ENCODE results near the gene TMEM132D. TPM values are rescaled to one million over a fixed set of nuclear protein-coding genes. Genes with fewer than 3 reads are reported as not detected.
"Not testable (repeated sequence)": the region's sequence is repeated elsewhere in the genome, so short reads cannot be mapped to it uniquely, and the experiment has no call there.

TMEM132D gene
- total RNA-seq, 2 donors from 2014 or later = not detected

GRCh38 chr12:129563266-129563665 is 340.6 kb downstream of the TMEM132D start:
- H3K9me3 Mint-ChIP-seq = peaks cover 13% of the 10 kb centered on the region
- no peak overlapping the region for H3K4me3 Mint-ChIP-seq
- H3K36me3 Mint-ChIP-seq (ENCODE audit: low read depth) = no peaks in the 10 kb centered on the region
- no peak for ATAC-seq (replicated peaks)
- no peaks in the 10 kb centered on the region for H3K27me3 Mint-ChIP-seq
- H3K4me1 Mint-ChIP-seq = no peaks in the 10 kb centered on the region
- no peak overlapping the region for H3K27ac Mint-ChIP-seq

GRCh38 chr12:129561304-129561703 is 342.5 kb downstream of the TMEM132D start:
- Mint-ChIP-seq H3K4me1 (no peaks in the 10 kb centered on the region), H3K27ac (no peak overlapping the region), H3K4me3 (no peak overlapping the region), H3K27me3 (no peaks in the 10 kb centered on the region), H3K9me3 (peaks cover 13% of the 10 kb centered on the region), H3K36me3 (ENCODE audit: low read depth) (no peaks in the 10 kb centered on the region)
- no peak for ATAC-seq (replicated peaks)

- H3K4me1 Mint-ChIP-seq = no peaks in the 10 kb centered on the region
- no peak overlapping the region for H3K4me3 Mint-ChIP-seq
- peaks cover 11% of the 10 kb centered on the region for H3K9me3 Mint-ChIP-seq
- no peak for ATAC-seq (replicated peaks)
- H3K27ac Mint-ChIP-seq = no peak overlapping the region
- no peaks in the 10 kb centered on the region for H3K27me3 Mint-ChIP-seq
- H3K36me3 Mint-ChIP-seq (ENCODE audit: low read depth) = no peaks in the 10 kb centered on the region
Measured at GRCh38 chr12:129559776-129560175, 344.0 kb downstream of the TMEM132D start.

- Mint-ChIP-seq H3K27ac (no peak overlapping the region), H3K9me3 (peaks cover 5% of the 10 kb centered on the region), H3K4me1 (no peaks in the 10 kb centered on the region), H3K4me3 (no peak overlapping the region), H3K27me3 (no peaks in the 10 kb centered on the region), H3K36me3 (ENCODE audit: low read depth) (no peaks in the 10 kb centered on the region)
- ATAC-seq (replicated peaks) = no peak
Measured at GRCh38 chr12:129558036-129558435, 345.8 kb downstream of the TMEM132D start.

GRCh38 chr12:129556082-129556481 is 347.7 kb downstream of the TMEM132D start:
- no peak overlapping the region for H3K27ac Mint-ChIP-seq
- no peaks in the 10 kb centered on the region for H3K4me1 Mint-ChIP-seq
- H3K27me3 Mint-ChIP-seq = no peaks in the 10 kb centered on the region
- no peak for ATAC-seq (replicated peaks)
- peaks cover 19% of the 10 kb centered on the region for H3K9me3 Mint-ChIP-seq
- no peak overlapping the region for H3K4me3 Mint-ChIP-seq
- H3K36me3 Mint-ChIP-seq (ENCODE audit: low read depth) = no peaks in the 10 kb centered on the region

- Mint-ChIP-seq H3K9me3 (peaks cover 18% of the 10 kb centered on the region), H3K4me3 (no peak overlapping the region), H3K27ac (no peak overlapping the region), H3K4me1 (no peaks in the 10 kb centered on the region), H3K27me3 (no peaks in the 10 kb centered on the region), H3K36me3 (ENCODE audit: low read depth) (no peaks in the 10 kb centered on the region)
- ATAC-seq (replicated peaks) = no peak
Measured at GRCh38 chr12:129552996-129553750, 350.7 kb downstream of the TMEM132D start.

- no peaks in the 10 kb centered on the region for H3K27me3 Mint-ChIP-seq
- no peak for ATAC-seq (replicated peaks)
- no peaks in the 10 kb centered on the region for H3K36me3 Mint-ChIP-seq (ENCODE audit: low read depth)
- no peak overlapping the region for H3K27ac Mint-ChIP-seq
- H3K4me1 Mint-ChIP-seq = no peaks in the 10 kb centered on the region
- H3K4me3 Mint-ChIP-seq = no peak overlapping the region
- peaks cover 20% of the 10 kb centered on the region for H3K9me3 Mint-ChIP-seq
Measured at GRCh38 chr12:129551441-129551840, 352.4 kb downstream of the TMEM132D start.

- Mint-ChIP-seq H3K27me3 (no peaks in the 10 kb centered on the region), H3K4me3 (no peak overlapping the region), H3K36me3 (ENCODE audit: low read depth) (no peaks in the 10 kb centered on the region), H3K9me3 (peaks cover 20% of the 10 kb centered on the region), H3K4me1 (no peaks in the 10 kb centered on the region), H3K27ac (no peak overlapping the region)
- no peak for ATAC-seq (replicated peaks)
Measured at GRCh38 chr12:129550353-129550752, 353.5 kb downstream of the TMEM132D start.

GRCh38 chr12:129549656-129550055 is 354.2 kb downstream of the TMEM132D start:
- ATAC-seq (replicated peaks) = no peak
- Mint-ChIP-seq H3K27ac (no peak overlapping the region), H3K4me3 (no peak overlapping the region), H3K27me3 (no peaks in the 10 kb centered on the region), H3K4me1 (no peaks in the 10 kb centered on the region), H3K36me3 (ENCODE audit: low read depth) (no peaks in the 10 kb centered on the region), H3K9me3 (peaks cover 20% of the 10 kb centered on the region)

- peaks cover 20% of the 10 kb centered on the region for H3K9me3 Mint-ChIP-seq
- not testable (repeated sequence) for H3K36me3 Mint-ChIP-seq (ENCODE audit: low read depth); H3K27me3 Mint-ChIP-seq; ATAC-seq (replicated peaks); H3K4me1 Mint-ChIP-seq; H3K4me3 Mint-ChIP-seq; H3K27ac Mint-ChIP-seq
Measured at GRCh38 chr12:129549020-129549419, 354.8 kb downstream of the TMEM132D start.

- H3K27me3 Mint-ChIP-seq = no peaks in the 10 kb centered on the region
- ATAC-seq (replicated peaks) = no peak
- no peaks in the 10 kb centered on the region for H3K36me3 Mint-ChIP-seq (ENCODE audit: low read depth)
- peaks cover 10% of the 10 kb centered on the region for H3K9me3 Mint-ChIP-seq
- H3K4me3 Mint-ChIP-seq = no peak overlapping the region
- H3K27ac Mint-ChIP-seq = no peak overlapping the region
- H3K4me1 Mint-ChIP-seq = no peaks in the 10 kb centered on the region
Measured at GRCh38 chr12:129544716-129545115, 359.1 kb downstream of the TMEM132D start.

- peaks cover 9% of the 10 kb centered on the region for H3K9me3 Mint-ChIP-seq
- H3K36me3 Mint-ChIP-seq (ENCODE audit: low read depth) = no peaks in the 10 kb centered on the region
- no peak overlapping the region for H3K27ac Mint-ChIP-seq
- H3K4me1 Mint-ChIP-seq = no peaks in the 10 kb centered on the region
- no peak overlapping the region for H3K4me3 Mint-ChIP-seq
- no peak for ATAC-seq (replicated peaks)
- H3K27me3 Mint-ChIP-seq = no peaks in the 10 kb centered on the region
Measured at GRCh38 chr12:129540954-129541353, 362.9 kb downstream of the TMEM132D start.

GRCh38 chr12:129540249-129540648 is 363.6 kb downstream of the TMEM132D start:
- no peaks in the 10 kb centered on the region for H3K27me3 Mint-ChIP-seq

GRCh38 chr12:129538724-129539335 is 365.0 kb downstream of the TMEM132D start:
- H3K27me3 Mint-ChIP-seq; H3K36me3 Mint-ChIP-seq (ENCODE audit: low read depth); H3K4me1 Mint-ChIP-seq; ATAC-seq (replicated peaks); H3K27ac Mint-ChIP-seq; H3K4me3 Mint-ChIP-seq: not testable (repeated sequence)
- peaks cover 13% of the 10 kb centered on the region for H3K9me3 Mint-ChIP-seq

More at GRCh38 chr12:129540249-129540648, 363.6 kb downstream of the TMEM132D start:
- no peak for ATAC-seq (replicated peaks)
- Mint-ChIP-seq H3K9me3 (peaks cover 9% of the 10 kb centered on the region), H3K27ac (no peak overlapping the region), H3K4me1 (no peaks in the 10 kb centered on the region), H3K36me3 (ENCODE audit: low read depth) (no peaks in the 10 kb centered on the region), H3K4me3 (no peak overlapping the region)

- no peak overlapping the region for H3K4me3 Mint-ChIP-seq
- peaks cover 13% of the 10 kb centered on the region for H3K9me3 Mint-ChIP-seq
- no peak for ATAC-seq (replicated peaks)
- H3K4me1 Mint-ChIP-seq = no peaks in the 10 kb centered on the region
- no peak overlapping the region for H3K27ac Mint-ChIP-seq
- no peaks in the 10 kb centered on the region for H3K36me3 Mint-ChIP-seq (ENCODE audit: low read depth)
- no peaks in the 10 kb centered on the region for H3K27me3 Mint-ChIP-seq
Measured at GRCh38 chr12:129538137-129538536, 365.7 kb downstream of the TMEM132D start.
